ENCODE results near the gene MAPK10.

DNA sequence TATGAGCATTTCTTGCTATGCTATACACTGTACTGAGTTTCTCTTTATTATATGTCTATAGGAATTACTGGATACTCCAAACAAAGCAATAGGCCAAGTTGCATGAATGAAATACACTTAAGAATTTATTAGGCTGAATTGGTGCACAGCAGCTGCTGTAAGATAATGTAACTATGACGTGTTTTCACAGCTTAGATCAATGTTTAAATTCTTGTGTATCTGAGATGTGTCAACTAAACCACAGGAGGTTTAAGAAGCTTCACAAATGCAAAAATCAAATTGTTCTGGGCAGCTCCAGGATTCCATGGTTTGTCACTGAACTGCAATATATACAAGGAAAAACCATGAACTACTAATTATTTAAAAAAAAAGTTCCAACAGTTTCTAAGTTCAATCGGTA lies 156.7 kb downstream of the MAPK10 start:
- TF ChIP-seq, protein P1, sequence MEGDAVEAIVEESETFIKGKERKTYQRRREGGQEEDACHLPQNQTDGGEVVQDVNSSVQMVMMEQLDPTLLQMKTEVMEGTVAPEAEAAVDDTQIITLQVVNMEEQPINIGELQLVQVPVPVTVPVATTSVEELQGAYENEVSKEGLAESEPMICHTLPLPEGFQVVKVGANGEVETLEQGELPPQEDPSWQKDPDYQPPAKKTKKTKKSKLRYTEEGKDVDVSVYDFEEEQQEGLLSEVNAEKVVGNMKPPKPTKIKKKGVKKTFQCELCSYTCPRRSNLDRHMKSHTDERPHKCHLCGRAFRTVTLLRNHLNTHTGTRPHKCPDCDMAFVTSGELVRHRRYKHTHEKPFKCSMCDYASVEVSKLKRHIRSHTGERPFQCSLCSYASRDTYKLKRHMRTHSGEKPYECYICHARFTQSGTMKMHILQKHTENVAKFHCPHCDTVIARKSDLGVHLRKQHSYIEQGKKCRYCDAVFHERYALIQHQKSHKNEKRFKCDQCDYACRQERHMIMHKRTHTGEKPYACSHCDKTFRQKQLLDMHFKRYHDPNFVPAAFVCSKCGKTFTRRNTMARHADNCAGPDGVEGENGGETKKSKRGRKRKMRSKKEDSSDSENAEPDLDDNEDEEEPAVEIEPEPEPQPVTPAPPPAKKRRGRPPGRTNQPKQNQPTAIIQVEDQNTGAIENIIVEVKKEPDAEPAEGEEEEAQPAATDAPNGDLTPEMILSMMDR (IDR thresholded peaks at IDR 0.05; ENCODE audit: low read depth, low read length, poor library complexity, severe bottlenecking), result no peak
- TF ChIP-seq EZH2phosphoT487 (IDR thresholded peaks at IDR 0.05; ENCODE audit: borderline replicate concordance, low read length), result no peak
